ENCODE measurements around the gene STARD3.
A peak's percentile ranks its signal among the peaks of the same experiment; 100 is the strongest.
"Not testable (repeated sequence)": the region's sequence is repeated elsewhere in the genome, so short reads cannot be mapped to it uniquely, and the experiment has no call there.

The STARD3 gene

DNA sequence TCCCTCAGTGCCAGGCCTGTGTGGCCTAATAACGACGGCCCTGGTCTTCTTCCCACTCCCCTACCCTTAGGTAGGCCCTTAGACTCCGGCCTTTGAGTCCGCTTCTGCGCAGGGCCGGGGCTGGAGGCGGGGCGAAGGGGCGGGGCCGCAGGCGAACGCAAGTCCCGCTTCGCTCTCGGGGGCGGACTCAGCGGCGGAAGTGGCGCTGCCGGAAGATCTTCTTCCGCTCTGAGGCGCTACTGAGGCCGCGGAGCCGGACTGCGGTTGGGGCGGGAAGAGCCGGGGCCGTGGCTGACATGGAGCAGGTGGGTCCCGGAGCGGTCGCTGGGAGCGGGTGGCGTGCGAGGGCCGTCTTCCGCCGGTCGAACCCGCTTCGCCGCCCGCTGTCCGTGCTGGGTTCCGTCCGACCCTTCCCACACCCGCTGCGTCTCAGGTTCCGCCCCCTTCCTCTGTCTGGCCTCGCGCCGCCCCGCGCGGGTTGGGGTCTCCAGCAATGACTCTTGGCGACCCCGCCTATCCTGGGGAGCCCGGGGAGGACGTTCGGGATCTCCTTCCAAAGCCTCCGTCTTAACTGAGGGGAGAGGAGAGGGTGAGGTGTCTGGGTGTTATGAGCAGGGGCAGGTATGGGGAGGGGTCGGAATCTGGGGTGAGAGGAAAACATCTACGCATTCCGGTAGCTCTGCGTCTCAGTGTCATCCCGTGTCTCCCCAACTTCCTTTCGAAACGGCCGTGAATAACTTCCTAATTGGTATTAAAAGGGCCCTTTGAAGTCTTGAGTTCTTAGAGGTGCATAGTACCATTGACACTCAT, at the start of gene STARD3:
TSS of gene STARD3 (plus strand) at position 218 of the 810 bp plus-strand sequence. CDS start 16,388 bp downstream, outside the sequence.
- peak; percentile 67 for DNase-seq (ENCODE audit: low read depth)
- H3K4me3 ChIP-seq (ENCODE audit: low read depth, low read length) = peak within 1 kb of the TSS; percentile 84
- TF ChIP-seq, protein P1, sequence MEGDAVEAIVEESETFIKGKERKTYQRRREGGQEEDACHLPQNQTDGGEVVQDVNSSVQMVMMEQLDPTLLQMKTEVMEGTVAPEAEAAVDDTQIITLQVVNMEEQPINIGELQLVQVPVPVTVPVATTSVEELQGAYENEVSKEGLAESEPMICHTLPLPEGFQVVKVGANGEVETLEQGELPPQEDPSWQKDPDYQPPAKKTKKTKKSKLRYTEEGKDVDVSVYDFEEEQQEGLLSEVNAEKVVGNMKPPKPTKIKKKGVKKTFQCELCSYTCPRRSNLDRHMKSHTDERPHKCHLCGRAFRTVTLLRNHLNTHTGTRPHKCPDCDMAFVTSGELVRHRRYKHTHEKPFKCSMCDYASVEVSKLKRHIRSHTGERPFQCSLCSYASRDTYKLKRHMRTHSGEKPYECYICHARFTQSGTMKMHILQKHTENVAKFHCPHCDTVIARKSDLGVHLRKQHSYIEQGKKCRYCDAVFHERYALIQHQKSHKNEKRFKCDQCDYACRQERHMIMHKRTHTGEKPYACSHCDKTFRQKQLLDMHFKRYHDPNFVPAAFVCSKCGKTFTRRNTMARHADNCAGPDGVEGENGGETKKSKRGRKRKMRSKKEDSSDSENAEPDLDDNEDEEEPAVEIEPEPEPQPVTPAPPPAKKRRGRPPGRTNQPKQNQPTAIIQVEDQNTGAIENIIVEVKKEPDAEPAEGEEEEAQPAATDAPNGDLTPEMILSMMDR (IDR thresholded peaks at IDR 0.05; ENCODE audit: low read depth, low read length, missing control alignments) = no peak

DNA sequence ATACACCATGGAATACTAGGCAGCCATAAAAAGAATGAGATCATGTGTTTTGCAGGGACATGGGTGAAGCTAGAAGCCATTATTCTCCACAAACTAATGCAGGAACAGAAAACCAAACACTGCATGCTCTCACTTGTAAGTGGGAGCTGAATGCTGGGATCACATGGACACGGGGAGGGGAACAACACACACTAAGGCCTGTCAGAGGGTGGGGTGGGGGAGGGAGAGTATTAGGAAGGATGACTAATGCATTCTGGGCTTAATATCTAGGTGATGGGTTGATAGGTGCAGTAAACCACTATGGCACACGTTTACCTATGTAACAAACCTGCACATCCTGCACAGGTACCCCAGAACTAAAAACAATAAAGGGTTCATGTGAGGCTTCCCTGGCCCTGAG, 46.8 kb upstream of the STARD3 start:
- not testable (repeated sequence) for DNase-seq (ENCODE audit: low read depth); H3K4me3 ChIP-seq (ENCODE audit: low read depth, low read length)

DNA sequence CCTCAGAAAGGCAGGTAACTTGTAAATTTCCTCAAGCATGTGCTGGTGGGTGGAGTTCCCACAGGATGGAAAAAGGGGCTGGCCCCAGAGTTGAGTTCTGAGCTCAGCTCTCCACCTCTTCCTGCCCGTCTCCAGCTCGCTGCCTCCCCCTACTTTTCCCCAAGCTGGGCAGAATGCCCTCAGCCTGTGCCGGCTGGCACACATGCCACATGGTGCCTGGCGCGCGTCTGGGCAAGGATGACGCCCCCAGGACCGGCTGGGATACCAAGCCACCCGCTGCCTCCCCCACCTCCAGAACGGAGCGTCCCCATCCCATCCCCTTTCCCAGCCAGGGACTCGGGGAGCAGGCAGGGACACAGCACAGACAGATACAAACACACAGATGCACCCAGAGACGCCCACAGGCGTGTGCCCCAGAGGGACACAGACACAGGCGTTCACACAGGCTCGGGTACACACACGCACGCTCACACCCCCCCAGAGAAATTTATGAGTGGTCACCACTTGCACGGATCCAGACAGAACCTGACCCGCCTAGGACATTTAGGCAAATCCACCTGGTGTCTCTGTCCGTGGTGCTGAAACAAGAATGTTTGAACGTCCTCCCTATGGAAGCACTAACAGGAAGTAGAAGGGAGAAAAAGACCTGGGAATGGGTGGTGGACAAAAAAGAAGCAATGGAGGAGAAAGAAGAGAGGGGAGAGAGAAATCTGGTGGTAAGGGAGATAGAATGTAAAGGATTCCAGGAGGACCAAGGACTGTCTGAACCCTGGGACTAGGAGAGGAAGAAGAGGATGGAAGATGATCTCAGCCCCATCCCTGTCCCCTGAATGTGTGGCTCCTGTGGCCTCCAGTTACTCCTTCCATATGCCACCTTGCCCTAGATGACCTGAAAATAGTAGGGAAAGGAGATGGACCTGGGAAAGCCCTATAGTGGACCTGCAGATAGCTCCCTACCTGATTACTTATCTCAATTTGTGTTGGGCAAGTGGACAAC, 44.7 kb upstream of the STARD3 start:
- TF ChIP-seq, protein P1 (IDR thresholded peaks at IDR 0.05; ENCODE audit: low read depth, low read length, missing control alignments) = no peak
- DNase-seq (ENCODE audit: low read depth) = no peak
- H3K4me3 ChIP-seq (ENCODE audit: low read depth, low read length) = no peak overlapping the region

DNA sequence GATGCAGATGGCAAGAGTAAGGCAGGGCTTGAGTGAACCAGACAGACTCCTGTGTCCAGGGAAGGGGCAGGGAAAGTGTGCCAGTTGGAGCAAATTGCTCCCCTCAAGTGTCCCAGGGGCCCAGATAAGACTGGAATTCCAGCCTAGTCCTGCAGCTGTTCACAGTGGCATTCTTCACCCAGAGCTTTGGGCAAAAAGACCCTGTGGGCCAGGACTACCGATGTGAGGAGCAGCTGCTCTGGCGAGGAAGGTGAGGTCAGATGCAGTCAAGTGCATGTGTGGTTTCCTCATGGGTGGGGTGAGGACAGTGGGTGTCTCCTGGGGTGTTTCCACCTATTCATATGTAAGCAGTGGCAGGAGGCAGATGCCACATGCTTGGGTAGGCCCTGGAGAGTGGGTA, 43.6 kb upstream of the STARD3 start:
- TF ChIP-seq, protein P1 (IDR thresholded peaks at IDR 0.05; ENCODE audit: low read depth, low read length, missing control alignments) = no peak
- no peak overlapping the region for H3K4me3 ChIP-seq (ENCODE audit: low read depth, low read length)
- DNase-seq (ENCODE audit: low read depth) = no peak

DNA sequence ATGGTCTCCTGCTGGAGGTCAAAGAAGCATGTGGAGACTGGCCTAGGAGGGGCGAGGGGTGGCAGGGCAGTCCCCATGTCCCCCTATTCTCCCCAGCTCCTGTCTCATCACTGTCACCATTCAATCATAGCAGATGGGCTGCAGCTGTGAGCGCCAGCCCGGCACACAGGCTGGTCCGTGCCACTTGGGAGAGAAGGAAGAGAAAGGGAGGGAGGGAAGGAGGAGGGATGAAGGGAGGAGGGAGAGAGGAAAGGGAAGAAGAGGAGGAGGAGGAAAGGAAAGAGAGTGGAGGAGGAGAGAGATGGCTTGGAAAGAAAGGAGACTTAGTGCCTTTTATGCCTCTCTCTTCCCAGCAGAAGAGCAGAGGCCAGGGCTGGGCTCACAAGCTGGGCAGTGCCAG, 41.6 kb upstream of the STARD3 start:
- H3K4me3 ChIP-seq (ENCODE audit: low read depth, low read length) = no peak overlapping the region
- TF ChIP-seq, protein P1 (IDR thresholded peaks at IDR 0.05; ENCODE audit: low read depth, low read length, missing control alignments) = no peak
- no peak for DNase-seq (ENCODE audit: low read depth)

DNA sequence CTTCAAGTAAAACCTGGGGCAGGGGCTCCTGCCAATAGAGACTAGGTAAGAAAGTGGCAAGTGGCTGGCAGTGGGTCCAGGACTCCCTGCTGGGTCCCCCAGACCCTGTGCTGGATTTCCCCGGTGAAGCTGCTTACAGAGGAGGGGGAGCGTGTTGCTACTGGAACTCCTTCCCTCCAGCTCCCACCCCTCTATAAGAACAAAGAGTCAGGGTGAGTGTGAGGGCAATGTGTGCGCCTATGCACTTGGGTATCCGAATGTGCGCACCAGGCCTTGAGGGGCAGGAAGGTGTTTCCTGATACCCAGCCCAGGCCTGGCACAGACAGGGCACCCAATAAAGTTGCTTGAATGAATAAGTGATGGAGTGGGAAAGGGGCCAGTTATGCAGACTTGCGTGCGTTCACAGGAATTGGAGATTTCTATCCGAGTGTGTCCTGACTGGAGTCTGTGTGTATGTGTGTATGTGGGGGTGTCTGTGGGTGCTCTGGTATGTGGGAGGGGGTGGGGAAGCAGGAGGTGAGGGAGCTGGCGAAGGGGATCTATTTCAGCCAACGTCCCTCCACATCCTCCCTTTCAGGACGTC, 40.9 kb upstream of the STARD3 start:
- TF ChIP-seq, protein P1 (IDR thresholded peaks at IDR 0.05; ENCODE audit: low read depth, low read length, missing control alignments) = no peak
- no peak overlapping the region for H3K4me3 ChIP-seq (ENCODE audit: low read depth, low read length)
- DNase-seq (ENCODE audit: low read depth) = no peak

Data from GM12864 (cell line).